Activated CD4-positive, alpha-beta T cell treated with anti-CD3 and anti-CD28 coated beads for 1 hour (primary cell): ENCODE measurements around the gene SNX21.
"Not testable (repeated sequence)": the region's sequence is repeated elsewhere in the genome, so short reads cannot be mapped to it uniquely, and the experiment has no call there.

ENCODE experiments used
- DNase-seq: peaks from one replicate; pipeline ENCODE4 v3.0.0-alpha.2; 2020

SNX21 gene

DNA sequence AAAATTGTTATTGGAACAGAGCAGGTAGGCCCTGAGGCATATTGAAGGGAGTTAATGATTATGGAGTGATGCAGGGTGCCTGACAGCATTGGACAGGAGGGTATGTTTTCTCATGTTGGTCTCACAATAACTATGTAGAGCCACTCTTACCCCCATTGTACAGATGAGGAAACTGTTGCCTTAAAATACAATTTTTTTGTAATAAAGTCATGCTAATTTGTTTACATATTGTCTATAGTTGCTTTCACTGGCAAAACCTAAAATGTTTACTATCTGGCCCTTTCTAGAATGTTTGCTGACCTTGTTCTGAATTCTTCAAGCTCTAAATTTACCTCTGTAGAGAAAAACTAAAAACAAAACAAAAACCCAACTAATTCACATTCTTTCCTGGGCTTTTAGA, 17.9 kb downstream of the SNX21 start:
- DNase-seq = no peak

- no peak for DNase-seq
These were observed 18.7 kb downstream of the SNX21 start for GRCh38 chr20:45852326-45852725.

GRCh38 chr20:45853484-45853883, 19.9 kb downstream of the SNX21 start:
- DNase-seq = no peak

DNA sequence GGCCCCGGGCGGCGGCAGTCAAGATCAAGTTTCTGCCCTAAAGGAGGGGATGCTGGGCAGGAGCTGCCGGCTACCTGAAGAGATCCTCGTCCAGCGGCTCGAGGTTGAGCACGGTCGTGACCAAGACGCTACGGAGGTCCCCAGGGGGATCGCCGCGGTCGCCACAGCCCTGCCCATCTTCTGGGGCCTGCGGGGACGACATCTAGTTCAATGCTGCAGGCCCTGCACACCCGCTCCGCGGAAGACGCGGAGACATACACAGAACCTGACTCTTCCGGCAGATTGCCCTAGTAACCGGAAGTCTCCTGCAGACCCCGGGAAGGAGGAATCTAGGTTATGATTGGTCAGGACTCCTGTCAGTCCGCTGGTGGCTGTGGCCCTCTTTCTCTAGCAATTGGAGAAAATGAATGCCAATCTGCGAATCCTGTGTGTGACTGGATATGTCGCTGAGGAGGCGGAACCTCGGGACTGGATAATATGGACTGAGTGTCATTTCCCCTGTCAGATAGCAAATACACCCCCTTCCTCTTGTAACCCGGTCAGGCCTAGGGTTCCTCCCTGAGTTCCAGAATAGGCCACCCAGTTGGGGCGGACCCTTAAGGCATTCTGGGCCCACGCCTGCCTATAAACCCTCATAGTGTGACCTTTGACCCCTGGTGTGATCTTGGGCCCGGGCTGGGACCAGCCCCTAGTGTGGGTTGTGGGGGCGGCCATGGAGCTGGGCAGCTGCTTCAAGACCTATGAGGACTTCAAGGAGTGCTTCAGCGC, 23.7 kb downstream of the SNX21 start, which contains the start of the genes ACOT8 and ZSWIM3:
Gene ACOT8 (minus strand): TSS at position 279 of the 768 bp plus-strand sequence. CDS start 77 bp downstream, at position 202.
Gene ZSWIM3 (plus strand): TSS at position 501 of the 768 bp plus-strand sequence. CDS start 212 bp downstream, at position 713.
- peak; percentile 83 for DNase-seq

GRCh38 chr20:45857882-45858216, 24.2 kb downstream of the SNX21 start:
- DNase-seq = no peak

GRCh38 chr20:45859916-45860315, 26.3 kb downstream of the SNX21 start:
- no peak for DNase-seq

GRCh38 chr20:45860560-45861220, 27.1 kb downstream of the SNX21 start:
- no peak for DNase-seq

GRCh38 chr20:45861221-45862075, 27.8 kb downstream of the SNX21 start:
- no peak for DNase-seq

DNA sequence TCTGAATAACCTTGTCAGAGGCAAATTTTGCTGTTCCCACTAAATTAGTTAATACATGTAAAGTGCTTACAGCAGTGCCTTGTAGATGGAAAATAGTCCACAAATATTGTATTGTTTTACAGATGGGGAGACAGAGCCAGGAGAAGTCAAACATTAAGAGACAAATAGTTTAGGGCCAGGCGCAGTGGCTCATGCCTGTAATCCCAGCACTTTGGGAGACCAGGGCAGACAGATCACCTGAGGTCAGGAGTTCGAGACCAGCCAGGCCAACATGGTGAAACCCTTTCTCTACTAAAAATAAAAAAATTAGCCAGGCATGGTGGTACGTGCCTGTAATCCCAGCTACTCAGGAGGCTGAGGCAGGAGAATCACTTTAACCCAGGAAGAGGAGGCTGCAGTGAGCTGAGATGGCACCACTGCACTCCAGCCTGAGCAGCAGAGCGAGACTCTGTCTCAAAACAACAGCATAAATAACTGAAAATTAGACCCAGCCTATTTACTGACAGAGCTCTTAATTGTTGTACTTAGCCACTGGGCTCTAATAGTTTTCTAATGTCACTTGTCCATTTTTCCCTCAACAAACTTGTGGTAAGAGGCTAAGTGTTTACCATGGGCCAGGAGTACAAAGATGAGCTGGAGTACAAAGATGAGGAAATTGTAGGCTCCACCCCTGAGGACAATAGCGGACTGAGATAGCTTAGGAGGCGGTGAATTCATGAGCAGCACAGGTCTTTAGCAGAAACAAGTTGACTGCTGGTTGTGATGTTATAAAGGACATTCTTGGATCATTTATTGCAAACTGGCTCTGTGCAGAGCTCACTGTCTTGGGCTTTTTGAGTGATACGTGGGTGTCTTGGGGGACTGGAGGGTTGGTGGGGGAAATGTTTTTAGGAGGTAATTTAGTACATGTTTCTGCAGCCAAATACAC, 30.2 kb downstream of the SNX21 start:
- DNase-seq = no peak

DNA sequence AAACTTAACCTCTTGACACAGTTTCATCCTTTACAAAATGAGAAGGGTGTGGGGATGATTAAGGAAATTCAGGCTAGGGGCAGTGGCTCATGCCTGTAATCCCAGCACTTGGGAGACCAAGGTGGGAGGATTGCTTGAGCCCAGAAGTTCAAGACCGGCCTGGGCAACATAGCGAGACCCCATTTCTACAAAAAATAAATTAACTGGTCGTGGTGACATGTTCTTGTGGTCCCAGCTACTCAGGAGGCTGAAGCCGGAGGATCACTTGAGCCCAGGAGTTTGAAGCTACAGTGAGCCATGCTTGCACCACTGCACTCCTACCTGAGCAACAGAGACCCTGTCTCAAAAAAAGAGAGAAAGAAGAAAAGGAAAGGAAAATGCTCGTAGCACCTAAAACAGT, 32.9 kb downstream of the SNX21 start:
- DNase-seq = no peak

DNA sequence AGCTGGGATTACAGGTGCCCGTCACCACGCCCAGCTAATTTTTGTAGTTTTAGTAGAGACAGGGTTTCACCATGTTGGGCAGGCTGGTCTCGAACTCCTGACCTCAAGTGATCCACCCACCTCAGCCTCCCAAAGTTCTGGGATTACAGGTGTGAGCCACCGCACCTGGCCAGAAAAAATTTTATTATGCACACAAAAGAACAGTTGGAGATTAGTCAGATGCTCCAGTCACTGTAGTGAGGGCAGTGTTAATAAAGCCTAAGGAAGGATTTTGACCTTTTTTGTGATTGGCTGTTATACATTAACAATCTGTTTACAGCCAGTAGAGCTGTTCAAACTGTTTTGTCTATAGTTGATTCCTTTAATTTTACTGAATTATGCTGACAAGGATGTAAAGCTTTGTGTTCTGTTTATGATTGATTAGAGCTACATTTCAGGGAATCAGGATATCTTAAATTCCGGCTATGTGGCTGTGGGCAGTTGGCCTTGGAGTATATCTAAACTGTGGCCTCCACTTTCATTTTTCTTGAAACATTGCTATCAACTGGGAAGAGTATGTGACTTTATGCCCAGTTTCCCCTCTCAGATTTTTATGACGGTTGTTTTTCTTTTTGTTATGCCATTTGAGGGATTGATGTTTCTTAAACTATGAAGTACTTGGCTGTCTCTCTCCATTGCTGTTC, 33.7 kb downstream of the SNX21 start:
- DNase-seq = no peak

DNA sequence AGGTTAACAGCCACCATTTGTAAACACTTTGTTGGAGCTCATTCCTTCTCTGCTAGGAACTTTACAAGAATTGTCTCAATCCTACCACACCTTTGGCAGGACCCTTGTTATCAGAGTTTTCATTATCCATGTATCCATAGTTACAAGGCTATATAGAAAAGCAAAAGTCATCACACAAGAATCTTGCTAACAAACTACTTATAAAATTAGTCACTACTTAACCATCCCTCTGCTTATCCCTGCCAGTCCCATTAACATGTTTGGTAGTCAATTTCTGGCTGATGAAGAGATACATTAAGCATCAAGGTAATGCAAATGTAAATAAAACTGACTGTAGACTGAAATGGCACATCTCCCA, 34.2 kb downstream of the SNX21 start:
- DNase-seq = no peak

GRCh38 chr20:45872626-45873025, 39.0 kb downstream of the SNX21 start:
- no peak for DNase-seq

GRCh38 chr20:45873409-45874103, 40.0 kb downstream of the SNX21 start:
- DNase-seq = no peak

DNA sequence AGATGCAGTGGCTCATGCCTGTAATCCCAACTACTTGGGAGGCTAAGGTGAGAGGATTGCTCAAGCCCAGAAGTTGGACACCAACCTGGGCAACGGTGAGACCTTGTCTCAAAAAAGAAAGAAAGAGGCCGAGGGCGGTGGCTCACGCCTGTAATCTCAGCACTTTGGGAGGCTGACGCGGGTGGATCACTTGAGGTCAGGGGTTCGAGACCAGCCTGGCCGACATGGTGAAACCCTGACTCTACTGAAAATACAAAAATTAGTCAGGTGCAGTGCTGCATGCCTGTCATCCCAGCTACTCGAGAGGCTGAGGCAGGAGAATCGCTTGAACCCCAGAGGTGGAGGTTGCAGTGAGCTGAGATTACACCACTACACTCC, 40.5 kb downstream of the SNX21 start:
- not testable (repeated sequence) for DNase-seq

DNA sequence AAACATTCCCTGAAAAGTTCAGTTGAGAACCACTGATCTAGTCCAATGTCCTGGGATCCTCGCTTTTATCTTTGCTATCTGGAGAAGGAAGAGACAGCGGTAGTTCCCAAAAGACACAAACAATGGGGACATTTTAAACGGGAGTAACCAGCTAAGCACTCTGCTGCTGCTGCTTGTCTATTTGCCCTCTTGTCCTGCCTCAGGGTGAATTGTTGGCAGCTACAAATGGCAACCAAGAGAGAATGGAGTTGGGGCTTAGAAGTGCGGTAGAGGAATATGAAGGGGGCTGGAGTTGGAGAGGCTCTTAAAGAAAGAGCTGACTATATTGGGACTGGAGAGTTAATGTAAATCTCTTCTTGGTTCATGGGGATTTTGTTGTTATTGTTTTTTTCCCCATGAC, 41.0 kb downstream of the SNX21 start:
- DNase-seq = no peak

GRCh38 chr20:45878076-45878761, 44.6 kb downstream of the SNX21 start:
- no peak for DNase-seq

GRCh38 chr20:45880988-45881788, 47.6 kb downstream of the SNX21 start, which contains the start of gene ZSWIM1:
Gene ZSWIM1 (plus strand): TSS chr20:45881227. CDS start chr20:45882593, 1,366 bp downstream.
- DNase-seq = peak; percentile 97

DNA sequence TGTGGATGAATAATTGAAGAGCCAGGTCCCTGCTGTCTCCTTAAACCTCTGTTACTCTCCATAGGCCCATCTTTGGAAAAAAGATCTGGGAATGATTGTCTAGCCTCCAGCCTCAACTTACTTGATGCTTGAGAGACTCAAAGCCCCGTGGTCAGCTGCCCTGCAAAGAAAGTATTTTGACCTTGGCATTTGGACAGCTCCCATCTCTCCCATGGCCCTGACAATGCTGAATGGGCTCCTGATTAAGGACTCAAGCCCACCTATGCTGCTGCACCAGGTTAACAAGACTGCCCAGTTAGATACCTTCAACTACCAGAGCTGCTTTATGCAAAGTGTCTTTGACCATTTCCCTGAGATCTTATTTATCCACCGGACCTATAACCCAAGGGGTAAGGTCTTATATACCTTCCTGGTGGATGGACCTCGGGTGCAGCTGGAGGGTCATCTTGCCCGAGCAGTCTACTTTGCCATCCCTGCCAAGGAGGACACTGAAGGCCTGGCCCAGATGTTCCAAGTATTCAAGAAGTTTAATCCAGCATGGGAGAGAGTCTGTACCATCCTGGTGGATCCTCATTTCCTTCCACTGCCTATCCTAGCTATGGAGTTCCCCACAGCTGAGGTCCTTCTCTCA, 49.0 kb downstream of the SNX21 start:
- no peak for DNase-seq
